Mesodermal cell (in vitro differentiated cells): Measurements from ENCODE around the gene CDKN2B. TPM values are rescaled to one million over a fixed set of nuclear protein-coding genes. Genes with fewer than 3 reads are reported as not detected.
A peak's percentile ranks its signal among the peaks of the same experiment; 100 is the strongest.
"Not testable (repeated sequence)": the region's sequence is repeated elsewhere in the genome, so short reads cannot be mapped to it uniquely, and the experiment has no call there.

Source experiments
- H3K27ac ChIP-seq: 2 replicates; pipeline ENCODE4 v1.7.0; 2013; ENCODE audit warnings: mild to moderate bottlenecking, low read depth, low read length, moderate library complexity; ENCODE audit not compliant: severe bottlenecking
- H3K36me3 ChIP-seq: 2 replicates; pipeline ENCODE4 v1.7.1; 2013; ENCODE audit warnings: mild to moderate bottlenecking, low read length, moderate library complexity; ENCODE audit not compliant: control insufficient read depth, insufficient read depth
- H3K4me1 ChIP-seq: one replicate; pipeline ENCODE4 v1.7.1; 2013; ENCODE audit warnings: mild to moderate bottlenecking, low read length; ENCODE audit not compliant: insufficient read depth, control insufficient read depth, poor library complexity, severe bottlenecking
- H3K4me3 ChIP-seq: 2 replicates; pipeline ENCODE4 v1.7.0; 2013; ENCODE audit warnings: low read length, control low read depth, mild to moderate bottlenecking; ENCODE audit not compliant: insufficient read depth, poor library complexity, severe bottlenecking; ENCODE audit errors: extremely low read depth
- H3K9me3 ChIP-seq: 2 replicates; pipeline ENCODE4 v1.7.1; 2013; ENCODE audit warnings: mild to moderate bottlenecking, low read length, moderate library complexity; ENCODE audit not compliant: control insufficient read depth
- WGBS, 2 experiments: methylation state at CpG; one replicate each; pipeline ENCODE4 v1.1.5; 2013; ENCODE audit warnings: missing lambda C conversion rate in 2 of 2; ENCODE audit not compliant: insufficient coverage in 2 of 2; 5-methylcytosine and 5-hydroxymethylcytosine counted together
- polyA plus RNA-seq, 2 experiments: library from polyadenylated mRNA; stranded (reverse); fragments of 50-300 nt; gene quantifications; one replicate each; pipeline ENCODE4 v1.2.3, GENCODE V29; 2013

The CDKN2B gene, protein sequence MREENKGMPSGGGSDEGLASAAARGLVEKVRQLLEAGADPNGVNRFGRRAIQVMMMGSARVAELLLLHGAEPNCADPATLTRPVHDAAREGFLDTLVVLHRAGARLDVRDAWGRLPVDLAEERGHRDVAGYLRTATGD
- polyA plus RNA-seq (2013, experiment 1 of 2), result 26.1 TPM
- polyA plus RNA-seq (2013, experiment 2 of 2), result 17.1 TPM

DNA sequence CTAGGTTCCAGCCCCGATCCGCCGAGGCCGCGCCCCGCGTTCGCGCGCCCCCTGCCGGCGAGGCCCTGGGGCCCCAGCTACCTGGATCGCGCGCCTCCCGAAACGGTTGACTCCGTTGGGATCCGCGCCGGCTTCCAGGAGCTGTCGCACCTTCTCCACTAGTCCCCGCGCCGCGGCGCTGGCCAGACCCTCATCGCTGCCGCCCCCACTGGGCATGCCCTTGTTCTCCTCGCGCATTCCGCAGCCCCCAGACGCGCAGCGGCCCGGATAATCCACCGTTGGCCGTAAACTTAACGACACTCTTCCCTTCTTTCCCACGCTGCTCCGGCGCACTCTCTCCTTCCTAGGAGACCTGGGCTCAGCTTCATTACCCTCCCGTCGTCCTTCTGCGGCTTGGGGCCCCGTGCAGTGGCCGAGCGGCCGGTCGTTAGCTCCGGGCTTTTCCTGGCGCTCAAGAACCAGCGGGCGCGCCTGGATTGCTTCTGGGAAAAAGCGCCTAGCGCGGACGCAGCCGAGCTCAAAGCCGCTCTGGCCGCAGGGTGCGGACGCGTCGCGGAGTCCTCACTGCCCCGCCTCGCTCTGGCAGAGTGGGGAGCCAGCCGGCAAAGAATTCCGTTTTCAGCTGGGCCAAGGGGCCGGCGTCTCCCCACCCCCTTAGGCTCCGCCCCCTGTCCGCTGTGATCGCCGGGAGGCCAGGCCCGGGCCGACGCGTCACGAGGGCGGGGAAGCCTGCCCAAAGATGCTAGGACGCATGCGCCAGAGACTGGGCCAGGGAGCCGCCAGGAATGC lies at the start of gene CDKN2B:
Gene CDKN2B (minus strand): TSS at position 589 of the 789 bp plus-strand sequence. CDS start 352 bp downstream, at position 237.
- Histone ChIP-seq H3K27ac (peak within 1 kb of the TSS; percentile 91), H3K9me3 (no peaks in the 10 kb centered on the region), H3K4me1 (no peaks in the 10 kb centered on the region), H3K36me3 (peaks cover 13% of the 10 kb centered on the region), H3K4me3 (peak within 1 kb of the TSS; percentile 81)
- 0 to 1% methylated on average over 60 to 73 of the region's 86 CpGs for WGBS, 2 experiments

DNA sequence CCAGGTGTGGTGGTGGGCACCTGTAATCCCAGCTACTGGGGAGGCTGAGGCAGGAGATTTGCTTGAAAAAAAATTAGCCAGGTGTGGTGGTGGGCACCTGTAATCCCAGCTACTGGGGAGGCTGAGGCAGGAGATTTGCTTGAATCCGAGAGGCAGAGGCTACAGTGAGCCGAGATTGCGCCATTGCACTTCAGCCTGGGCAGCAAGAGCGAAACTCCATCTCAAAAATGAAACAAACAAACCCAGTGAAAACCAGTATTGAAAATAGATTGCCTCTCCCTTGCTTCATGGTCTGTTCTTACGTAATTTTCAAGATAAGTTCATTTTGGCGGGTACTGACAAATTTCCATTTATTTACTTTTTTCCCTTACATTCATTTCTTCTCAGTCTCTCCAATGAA lies 48.9 kb upstream of the CDKN2B start:
- not testable (repeated sequence) for H3K4me1 ChIP-seq, H3K4me3 ChIP-seq, H3K27ac ChIP-seq, H3K36me3 ChIP-seq, H3K9me3 ChIP-seq
- 93 to 98% methylated on average over 4 to 6 of the region's 6 CpGs for WGBS, 2 experiments

DNA sequence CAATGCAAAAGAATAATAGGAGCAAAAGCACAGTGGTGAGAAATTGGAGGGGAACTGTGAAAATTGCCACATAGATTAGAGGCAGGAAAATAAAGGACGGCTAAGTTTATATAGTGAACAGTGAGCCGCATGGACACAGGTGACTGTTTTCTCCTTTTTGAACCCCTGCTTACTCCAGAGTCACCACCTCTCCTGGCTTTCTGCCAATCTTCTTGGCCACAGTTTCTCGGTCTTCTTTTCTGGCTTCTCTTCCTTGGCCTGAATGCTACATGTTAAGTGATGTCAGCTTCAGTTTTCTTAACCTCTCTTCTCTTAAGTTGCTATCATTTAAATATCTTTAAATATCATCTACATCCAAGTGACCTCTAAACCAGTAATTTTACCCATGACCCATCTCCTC lies 47.3 kb upstream of the CDKN2B start:
- H3K27ac ChIP-seq, result no peak overlapping the region
- H3K9me3 ChIP-seq, result no peaks in the 10 kb centered on the region
- WGBS, 2 experiments, result 54 to 71% methylated on average over 2 to 3 of the region's 3 CpGs
- H3K4me3 ChIP-seq, result no peak overlapping the region
- H3K4me1 ChIP-seq, result peaks cover 17% of the 10 kb centered on the region
- H3K36me3 ChIP-seq, result no peaks in the 10 kb centered on the region

DNA sequence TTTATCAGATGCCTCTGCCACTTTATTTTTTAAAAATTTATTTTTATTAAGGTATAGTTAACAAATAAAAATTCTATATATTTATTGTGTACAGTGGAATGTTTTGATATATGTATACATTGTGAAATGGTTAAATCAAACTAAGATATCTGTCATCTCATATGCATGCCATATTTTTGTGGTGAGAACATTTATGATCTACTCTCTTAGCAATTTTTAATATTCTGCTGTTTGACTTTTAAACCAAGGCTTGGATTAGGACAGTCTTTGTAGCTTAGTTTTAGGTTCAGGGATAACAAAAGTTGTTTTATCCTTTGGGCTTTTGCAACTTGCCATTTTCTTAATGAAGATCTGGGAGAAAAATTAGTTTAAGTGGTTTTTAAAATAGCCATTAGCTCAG lies 46.0 kb upstream of the CDKN2B start:
- Histone ChIP-seq H3K36me3 (no peaks in the 10 kb centered on the region), H3K4me3 (no peak overlapping the region), H3K9me3 (no peaks in the 10 kb centered on the region), H3K27ac (no peak overlapping the region), H3K4me1 (peaks cover 27% of the 10 kb centered on the region)

DNA sequence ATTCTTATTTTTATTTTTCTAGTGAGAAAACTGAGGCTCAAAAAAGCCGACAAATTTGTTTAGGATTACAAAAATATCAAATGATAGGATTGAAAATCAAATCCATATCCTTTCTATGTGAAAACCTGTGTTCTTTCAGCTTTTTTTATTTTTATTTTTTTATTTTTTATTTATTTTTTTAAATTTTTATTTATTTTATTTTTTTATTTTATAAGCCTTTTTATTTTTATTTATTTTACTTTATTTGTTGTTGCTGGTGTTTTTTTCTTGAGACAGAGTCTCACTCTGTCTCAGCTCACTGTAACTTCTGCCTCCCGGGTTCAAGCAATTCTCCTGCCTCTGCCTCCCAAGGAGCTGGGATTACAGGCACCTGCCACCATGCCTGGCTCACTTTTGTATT lies 45.4 kb upstream of the CDKN2B start:
- H3K4me3 ChIP-seq, result no peak overlapping the region
- no peaks in the 10 kb centered on the region for H3K9me3 ChIP-seq
- no CpG with 5 or more reads among the region's 2 CpGs for WGBS, 2 experiments
- no peak overlapping the region for H3K27ac ChIP-seq
- H3K36me3 ChIP-seq, result no peaks in the 10 kb centered on the region
- H3K4me1 ChIP-seq, result peaks cover 27% of the 10 kb centered on the region

DNA sequence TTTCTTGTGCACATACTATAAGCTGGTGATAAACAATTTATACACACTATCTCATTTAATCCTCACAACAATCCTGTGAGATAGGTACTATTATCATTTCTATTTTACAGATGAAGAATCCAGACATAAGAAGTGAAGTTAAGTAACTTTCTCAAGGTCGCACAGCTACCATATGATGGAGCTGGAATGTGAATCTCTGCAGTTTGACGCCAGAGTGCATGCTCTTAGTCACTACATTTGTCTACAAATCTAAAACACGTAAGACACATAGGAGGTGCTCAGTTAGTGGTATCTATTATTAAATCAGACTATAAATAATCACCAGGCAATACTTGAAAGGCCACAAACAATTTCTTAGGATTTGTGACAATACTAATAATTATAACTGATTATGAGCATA lies 45.0 kb upstream of the CDKN2B start:
- H3K4me1 ChIP-seq, result peaks cover 31% of the 10 kb centered on the region
- H3K27ac ChIP-seq, result no peak overlapping the region
- no peaks in the 10 kb centered on the region for H3K9me3 ChIP-seq
- H3K4me3 ChIP-seq, result no peak overlapping the region
- WGBS, 2 experiments, result 93 to 94% methylated on average over 2 of the region's 3 CpGs
- H3K36me3 ChIP-seq, result no peaks in the 10 kb centered on the region

DNA sequence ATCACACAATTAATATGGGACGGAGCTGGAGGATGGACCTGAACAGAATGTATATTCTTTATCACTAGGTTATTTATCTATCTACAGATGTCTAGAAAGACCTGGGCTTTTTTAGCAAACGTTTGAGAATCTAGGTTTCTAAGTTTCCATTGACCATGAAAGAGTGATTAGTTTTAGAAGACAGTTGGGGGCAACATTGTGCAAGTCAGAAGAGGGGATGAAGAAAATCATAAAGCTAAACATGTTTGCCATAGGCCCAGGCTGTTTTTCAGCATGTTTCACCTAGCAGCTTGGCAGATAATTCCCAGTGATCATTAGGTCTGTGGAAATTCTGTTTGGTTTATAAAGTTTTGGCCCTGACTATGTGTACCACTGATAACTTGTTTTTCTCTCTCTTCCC lies 44.1 kb upstream of the CDKN2B start:
- Histone ChIP-seq H3K4me1 (peaks cover 31% of the 10 kb centered on the region), H3K9me3 (no peaks in the 10 kb centered on the region), H3K27ac (no peak overlapping the region), H3K4me3 (no peak overlapping the region), H3K36me3 (no peaks in the 10 kb centered on the region)
- 38% methylated on average over 1 of the region's 2 CpGs; no CpG with 5 or more reads in 1 of the 2 experiments for WGBS, 2 experiments

DNA sequence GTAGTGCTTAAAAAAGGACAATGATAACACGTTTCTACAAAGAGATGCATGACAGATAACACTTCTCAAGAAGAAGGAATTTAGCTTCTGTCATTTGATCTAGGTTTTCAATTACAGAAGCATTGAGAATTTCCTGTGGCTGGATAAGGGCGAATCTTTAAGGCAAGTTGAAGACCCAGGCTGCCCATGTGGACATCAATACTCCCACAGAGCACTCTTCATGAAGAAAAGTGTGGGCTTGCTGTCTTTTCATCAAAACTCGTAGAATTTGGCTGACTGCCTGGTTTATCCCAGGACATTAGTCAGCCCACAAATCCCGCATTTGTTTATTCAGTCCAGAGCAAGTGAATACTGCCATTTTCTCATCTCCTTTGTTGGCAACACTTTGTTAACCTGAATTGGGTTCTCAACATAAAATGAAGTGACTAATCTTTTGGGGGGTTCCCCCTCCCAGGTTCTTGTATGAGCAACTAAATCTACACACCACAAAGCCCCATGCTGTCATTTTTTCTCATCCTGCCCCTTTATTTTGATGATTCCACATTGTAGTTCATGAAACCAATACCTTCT lies 43.4 kb upstream of the CDKN2B start:
- no peaks in the 10 kb centered on the region for H3K9me3 ChIP-seq
- peaks cover 31% of the 10 kb centered on the region for H3K4me1 ChIP-seq
- WGBS, 2 experiments, result 77 to 83% methylated on average over 3 to 4 of the region's 4 CpGs
- no peak overlapping the region for H3K4me3 ChIP-seq
- H3K36me3 ChIP-seq, result no peaks in the 10 kb centered on the region
- peak overlapping the region; percentile 33 for H3K27ac ChIP-seq

DNA sequence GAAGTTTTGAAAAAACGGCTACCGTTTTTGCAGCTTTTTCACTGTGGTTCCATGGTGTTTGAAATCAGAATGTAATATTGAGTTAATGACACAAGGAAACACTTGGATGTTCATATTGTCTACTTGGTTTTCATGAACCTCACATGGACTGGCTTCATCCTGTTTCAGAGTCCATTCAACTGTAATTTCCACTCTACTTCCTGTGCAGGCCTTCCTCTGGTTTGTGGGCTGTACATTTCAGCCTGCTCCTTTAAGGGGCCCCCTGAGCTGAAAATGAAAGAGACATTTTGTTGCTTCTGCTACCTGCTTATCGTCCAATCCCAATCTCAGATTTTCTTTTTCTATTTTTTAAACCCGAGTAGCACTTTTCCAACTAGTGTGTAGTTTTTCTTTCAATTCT lies 41.8 kb upstream of the CDKN2B start:
- no peak overlapping the region for H3K27ac ChIP-seq
- WGBS, 2 experiments, result 89 to 100% methylated on average over 2 to 3 of the region's 4 CpGs
- no peaks in the 10 kb centered on the region for H3K9me3 ChIP-seq
- no peaks in the 10 kb centered on the region for H3K36me3 ChIP-seq
- H3K4me3 ChIP-seq, result no peak overlapping the region
- H3K4me1 ChIP-seq, result peaks cover 31% of the 10 kb centered on the region

DNA sequence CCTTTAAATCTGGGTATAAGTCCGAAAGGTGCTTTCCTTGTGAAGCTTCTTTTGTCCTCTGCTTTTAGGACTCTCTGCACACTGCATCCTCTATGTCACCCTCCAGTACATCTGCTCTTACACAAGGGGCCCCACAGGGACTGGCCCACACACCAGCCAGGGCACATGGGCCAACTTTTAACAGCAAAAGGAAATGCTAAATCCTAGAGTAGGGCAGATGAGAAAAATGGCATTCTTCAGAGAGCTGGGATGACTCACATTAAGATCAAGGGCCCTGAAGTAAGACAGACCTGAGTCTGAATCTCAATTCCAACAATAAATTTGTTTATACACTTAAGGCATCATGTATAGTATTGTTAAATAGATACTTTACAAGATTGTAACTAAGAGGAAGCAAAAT lies 40.3 kb upstream of the CDKN2B start:
- Histone ChIP-seq H3K4me1 (peaks cover 36% of the 10 kb centered on the region), H3K4me3 (no peak overlapping the region), H3K27ac (no peak overlapping the region), H3K9me3 (no peaks in the 10 kb centered on the region), H3K36me3 (no peaks in the 10 kb centered on the region)
- 100% methylated on average over 1 of the region's 1 CpG for WGBS, 2 experiments

DNA sequence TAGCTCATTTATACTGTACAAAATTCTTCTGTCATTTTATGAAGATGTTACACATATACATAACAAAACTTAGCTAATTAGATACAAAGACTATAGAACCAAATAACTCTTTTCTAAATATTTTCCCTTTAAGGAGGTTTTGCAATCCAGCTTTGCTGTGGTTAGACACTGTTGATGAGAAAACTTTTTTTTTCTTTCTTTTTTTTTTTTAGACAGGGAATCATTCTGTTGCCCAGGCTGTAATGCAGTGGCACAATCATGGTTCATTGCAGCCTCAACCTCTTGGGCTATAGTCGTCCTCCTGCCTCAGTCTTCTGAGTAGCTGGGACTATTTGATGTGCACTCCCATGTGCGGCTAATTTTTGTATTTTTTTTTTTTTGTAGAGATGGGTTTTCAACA lies 38.5 kb upstream of the CDKN2B start:
- no peak overlapping the region for H3K27ac ChIP-seq
- no peaks in the 10 kb centered on the region for H3K36me3 ChIP-seq
- H3K4me3 ChIP-seq, result no peak overlapping the region
- H3K4me1 ChIP-seq, result peaks cover 29% of the 10 kb centered on the region
- no peaks in the 10 kb centered on the region for H3K9me3 ChIP-seq
- WGBS, 2 experiments, result 87 to 100% methylated on average over 2 of the region's 2 CpGs
